Osteoblast (primary cell): ENCODE results near the gene OOSP2. TPM values are rescaled to one million over a fixed set of nuclear protein-coding genes. Genes with fewer than 3 reads are reported as not detected.
A peak's percentile ranks its signal among the peaks of the same experiment; 100 is the strongest.

Experiments
- DNase-seq: peaks from one replicate; pipeline ENCODE4 v3.0.0; 2011; ENCODE audit warnings: low spot score, mixed read lengths; ENCODE audit not compliant: insufficient read length; ENCODE audit errors: missing footprints
- H2AFZ ChIP-seq: 2 replicates; pipeline ENCODE4 v1.6.0; 2011; ENCODE audit warnings: mild to moderate bottlenecking, low read length
- H3K27ac ChIP-seq: 2 replicates; pipeline ENCODE4 v1.5.1; 2011; ENCODE audit warnings: mild to moderate bottlenecking, low read depth, low read length, moderate library complexity
- H3K27me3 ChIP-seq: 2 replicates; pipeline ENCODE4 v1.6.0; 2012; ENCODE audit warnings: mild to moderate bottlenecking, control low read depth, inconsistent platforms, low read length, moderate library complexity; ENCODE audit not compliant: insufficient read depth
- H3K36me3 ChIP-seq: 2 replicates; pipeline ENCODE4 v1.5.1; 2011; ENCODE audit warnings: mild to moderate bottlenecking, low read length, control low read depth, moderate library complexity; ENCODE audit not compliant: insufficient read depth
- H3K4me1 ChIP-seq: 2 replicates; pipeline ENCODE4 v1.5.1; 2011; ENCODE audit warnings: mild to moderate bottlenecking, low read length, control low read depth, moderate library complexity; ENCODE audit not compliant: insufficient read depth
- H3K4me2 ChIP-seq: 2 replicates; pipeline ENCODE4 v1.6.0; 2011; ENCODE audit warnings: mild to moderate bottlenecking, low read length; ENCODE audit not compliant: insufficient read depth
- H3K4me3 ChIP-seq: fragments of 200-600 bp; sonication (generic); 3 replicates; pipeline ENCODE4 v1.5.1; 2012; ENCODE audit warnings: mild to moderate bottlenecking, low read length, inconsistent platforms; ENCODE audit not compliant: insufficient read depth
- H3K79me2 ChIP-seq: 2 replicates; pipeline ENCODE4 v1.6.0; 2012; ENCODE audit warnings: mild to moderate bottlenecking, low read length, control low read depth, inconsistent platforms; ENCODE audit not compliant: insufficient read depth
- H3K9me3 ChIP-seq: 2 replicates; pipeline ENCODE4 v1.5.1; 2011; ENCODE audit warnings: low read depth, low read length, control low read depth
- H4K20me1 ChIP-seq: 2 replicates; pipeline ENCODE4 v1.6.0; 2012; ENCODE audit warnings: mild to moderate bottlenecking, low read length, control low read depth; ENCODE audit not compliant: insufficient read depth
- CTCF ChIP-seq: IDR thresholded peaks from 2 replicates; pipeline ENCODE4 v1.5.1; 2011; ENCODE audit warnings: mild to moderate bottlenecking, low read depth, low read length, moderate library complexity; ENCODE audit errors: extremely low read depth
- total RNA-seq: library from RNA; depleted of rRNA; stranded (reverse); fragments of >200 nt; gene quantifications from 2 replicates; pipeline ENCODE4 v1.2.3, GENCODE V29; 2012

The OOSP2 gene
- total RNA-seq: not detected in 2 replicates

DNA sequence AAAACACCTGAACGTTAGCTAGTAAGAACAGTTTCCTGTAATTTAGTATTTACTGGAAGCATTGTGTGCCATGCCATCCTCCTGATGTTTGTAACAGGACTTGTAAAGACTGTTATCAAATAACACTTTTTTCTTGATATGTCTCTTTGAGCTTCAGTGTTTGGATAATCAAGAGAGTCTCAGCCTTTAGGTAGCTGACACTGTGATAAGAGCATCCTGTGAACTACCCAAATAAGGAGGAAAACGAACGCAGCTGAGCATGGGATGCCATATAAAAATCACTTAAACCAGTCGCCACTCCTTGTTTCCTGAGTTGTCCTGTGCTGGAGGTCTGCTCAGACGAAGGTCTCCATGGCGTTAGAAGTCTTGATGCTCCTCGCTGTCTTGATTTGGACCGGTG lies at the start of gene OOSP2:
Gene OOSP2, plus strand, starts transcription at position 301 of the 400 bp plus-strand sequence. Its CDS starts 51 bp downstream, at position 352.
- no peaks in the 10 kb centered on the region for H3K9me3 ChIP-seq
- no peaks in the 10 kb centered on the region for H3K27me3 ChIP-seq
- H3K4me2 ChIP-seq: no peak within 1 kb of the TSS
- no peaks in the 10 kb centered on the region for H4K20me1 ChIP-seq
- H3K36me3 ChIP-seq: no peaks in the 10 kb centered on the region
- TF ChIP-seq CTCF: no peak
- no peaks in the 10 kb centered on the region for H3K4me1 ChIP-seq
- no peak within 1 kb of the TSS for H2AFZ ChIP-seq
- no peaks in the 10 kb centered on the region for H3K79me2 ChIP-seq
- H3K27ac ChIP-seq: no peak within 1 kb of the TSS
- DNase-seq: peak; percentile 21
- H3K4me3 ChIP-seq: no peak within 1 kb of the TSS

DNA sequence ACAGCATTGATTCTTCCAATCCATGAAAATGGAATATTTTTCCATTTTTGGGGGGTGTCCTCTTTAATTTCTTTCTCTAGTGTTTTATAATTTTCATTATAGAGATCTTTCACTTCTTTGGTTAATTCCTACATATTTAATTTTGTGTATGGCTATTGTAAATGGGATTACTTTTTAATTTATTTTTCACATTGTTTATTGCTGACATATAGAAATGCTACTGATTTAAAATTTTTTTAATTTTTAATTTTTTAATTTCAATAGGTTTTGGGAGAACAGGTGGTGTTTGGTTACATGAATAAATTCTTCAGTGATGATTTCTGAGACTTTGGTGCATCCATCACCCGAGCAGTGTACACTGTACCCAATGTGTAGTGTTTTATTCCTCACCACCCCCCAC lies 49.8 kb upstream of the OOSP2 start:
- no peaks in the 10 kb centered on the region for H3K4me1 ChIP-seq
- no peak overlapping the region for H3K4me3 ChIP-seq
- no peaks in the 10 kb centered on the region for H3K79me2 ChIP-seq
- no peaks in the 10 kb centered on the region for H4K20me1 ChIP-seq
- no peak for TF ChIP-seq CTCF
- H2AFZ ChIP-seq: no peak overlapping the region
- H3K27ac ChIP-seq: no peak overlapping the region
- DNase-seq: no peak
- H3K27me3 ChIP-seq: no peaks in the 10 kb centered on the region
- H3K36me3 ChIP-seq: no peaks in the 10 kb centered on the region
- no peaks in the 10 kb centered on the region for H3K9me3 ChIP-seq
- no peak overlapping the region for H3K4me2 ChIP-seq

- Histone ChIP-seq H3K9me3 (no peaks in the 10 kb centered on the region), H3K4me3 (no peak overlapping the region), H3K4me1 (no peaks in the 10 kb centered on the region), H3K36me3 (no peaks in the 10 kb centered on the region), H2AFZ (no peak overlapping the region), H3K4me2 (no peak overlapping the region), H3K27me3 (no peaks in the 10 kb centered on the region), H3K79me2 (no peaks in the 10 kb centered on the region), H4K20me1 (no peaks in the 10 kb centered on the region), H3K27ac (no peak overlapping the region)
- no peak for DNase-seq
- no peak for TF ChIP-seq CTCF
These were observed 47.8 kb upstream of the OOSP2 start for GRCh38 chr11:59992425-59992824.

GRCh38 chr11:59997800-59998199 lies 42.4 kb upstream of the OOSP2 start:
- Histone ChIP-seq H3K4me1 (no peaks in the 10 kb centered on the region), H3K9me3 (peaks cover 4% of the 10 kb centered on the region), H3K27ac (no peak overlapping the region), H3K79me2 (no peaks in the 10 kb centered on the region), H3K4me3 (no peak overlapping the region), H2AFZ (no peak overlapping the region), H3K4me2 (no peak overlapping the region), H3K36me3 (no peaks in the 10 kb centered on the region), H4K20me1 (no peaks in the 10 kb centered on the region), H3K27me3 (no peaks in the 10 kb centered on the region)
- TF ChIP-seq CTCF: no peak
- no peak for DNase-seq
